ENCODE data around the gene IL27RA.

The IL27RA gene

GRCh38 chr19:14053032-14053431 is 21.5 kb downstream of the IL27RA start:
- TF ChIP-seq CTCF (IDR thresholded peaks at IDR 0.05; ENCODE audit: borderline replicate concordance, extremely low read depth, low read length, poor library complexity, severe bottlenecking) (no peak), EZH2 (IDR thresholded peaks at IDR 0.05; ENCODE audit: borderline replicate concordance, low read depth, low read length, severe bottlenecking) (no peak)
- Histone ChIP-seq H3K9ac (ENCODE audit: low read depth, low read length) (no peak overlapping the region), H2AFZ (ENCODE audit: low read depth, low read length) (no peak overlapping the region), H3K36me3 (ENCODE audit: insufficient read depth, low read length) (peaks cover 23% of the 10 kb centered on the region), H3K27me3 (ENCODE audit: insufficient read depth, low read length, poor library complexity) (no peaks in the 10 kb centered on the region), H3K4me1 (ENCODE audit: insufficient read depth, low read length) (peaks cover 5% of the 10 kb centered on the region), H3K4me3 (ENCODE audit: low read depth in 1 of 2, low read length in 2 of 2) (no peak overlapping the region), H4K20me1 (ENCODE audit: insufficient read depth, low read length) (no peaks in the 10 kb centered on the region), H3K9me3 (ENCODE audit: insufficient read depth, low read length, severe bottlenecking) (peaks cover 3% of the 10 kb centered on the region), H3K27ac (ENCODE audit: low read length) (no peak overlapping the region), H3K79me2 (ENCODE audit: insufficient read depth, low read length) (no peaks in the 10 kb centered on the region), H3K4me2 (ENCODE audit: insufficient read depth, low read length) (no peak overlapping the region)
- DNase-seq (no peak), ATAC-seq (ENCODE audit: insufficient read depth, low read depth) (no peak)

GRCh38 chr19:14053500-14053899 is 21.9 kb downstream of the IL27RA start:
- no peak for ATAC-seq (ENCODE audit: insufficient read depth, low read depth)

DNA sequence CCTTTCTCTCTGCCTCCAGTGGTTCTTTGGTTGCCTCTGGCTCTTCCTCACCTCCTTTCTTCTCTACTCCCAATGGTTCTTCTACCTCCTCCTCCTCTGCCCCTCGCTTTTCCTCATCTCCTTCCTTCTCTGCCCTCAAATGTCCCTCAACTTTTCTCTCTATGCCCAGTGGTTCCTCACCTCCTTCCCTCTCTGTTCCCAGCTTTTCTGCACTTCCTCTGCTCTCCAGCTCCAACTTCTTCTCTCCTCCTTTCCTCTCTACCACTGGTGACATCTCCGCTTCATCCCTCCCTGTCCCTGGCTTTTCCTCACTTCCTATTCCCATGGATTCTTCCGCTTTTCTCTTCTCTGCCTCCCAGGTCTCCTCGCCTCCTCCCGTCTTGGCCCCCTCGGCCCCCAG is 22.5 kb downstream of the IL27RA start:
- peaks cover 7% of the 10 kb centered on the region for H3K4me1 ChIP-seq (ENCODE audit: insufficient read depth, low read length)

More at GRCh38 chr19:14053500-14053899, 21.9 kb downstream of the IL27RA start:
- no peak for DNase-seq
- no peak overlapping the region for H3K4me2 ChIP-seq (ENCODE audit: insufficient read depth, low read length)
- H3K27ac ChIP-seq (ENCODE audit: low read length) = no peak overlapping the region
- H4K20me1 ChIP-seq (ENCODE audit: insufficient read depth, low read length) = no peaks in the 10 kb centered on the region
- peaks cover 7% of the 10 kb centered on the region for H3K4me1 ChIP-seq (ENCODE audit: insufficient read depth, low read length)
- no peak overlapping the region for H3K9ac ChIP-seq (ENCODE audit: low read depth, low read length)
- no peak for TF ChIP-seq CTCF (IDR thresholded peaks at IDR 0.05; ENCODE audit: borderline replicate concordance, extremely low read depth, low read length, poor library complexity, severe bottlenecking)
- no peak for TF ChIP-seq EZH2 (IDR thresholded peaks at IDR 0.05; ENCODE audit: borderline replicate concordance, low read depth, low read length, severe bottlenecking)
- peaks cover 20% of the 10 kb centered on the region for H3K36me3 ChIP-seq (ENCODE audit: insufficient read depth, low read length)
- no peak overlapping the region for H2AFZ ChIP-seq (ENCODE audit: low read depth, low read length)
- peaks cover under 1% of the 10 kb centered on the region for H3K9me3 ChIP-seq (ENCODE audit: insufficient read depth, low read length, severe bottlenecking)
- no peaks in the 10 kb centered on the region for H3K79me2 ChIP-seq (ENCODE audit: insufficient read depth, low read length)
- no peak overlapping the region for H3K4me3 ChIP-seq (ENCODE audit: low read depth in 1 of 2, low read length in 2 of 2)
- H3K27me3 ChIP-seq (ENCODE audit: insufficient read depth, low read length, poor library complexity) = no peaks in the 10 kb centered on the region

More for the DNA sequence above, 22.5 kb downstream of the IL27RA start:
- TF ChIP-seq EZH2 (IDR thresholded peaks at IDR 0.05; ENCODE audit: borderline replicate concordance, low read depth, low read length, severe bottlenecking) (no peak), CTCF (IDR thresholded peaks at IDR 0.05; ENCODE audit: borderline replicate concordance, extremely low read depth, low read length, poor library complexity, severe bottlenecking) (no peak)
- Histone ChIP-seq H2AFZ (ENCODE audit: low read depth, low read length) (no peak overlapping the region), H4K20me1 (ENCODE audit: insufficient read depth, low read length) (no peaks in the 10 kb centered on the region), H3K36me3 (ENCODE audit: insufficient read depth, low read length) (peaks cover 14% of the 10 kb centered on the region), H3K4me3 (ENCODE audit: low read depth in 1 of 2, low read length in 2 of 2) (no peak overlapping the region), H3K27ac (ENCODE audit: low read length) (no peak overlapping the region), H3K27me3 (ENCODE audit: insufficient read depth, low read length, poor library complexity) (no peaks in the 10 kb centered on the region), H3K9me3 (ENCODE audit: insufficient read depth, low read length, severe bottlenecking) (no peaks in the 10 kb centered on the region), H3K4me2 (ENCODE audit: insufficient read depth, low read length) (no peak overlapping the region), H3K79me2 (ENCODE audit: insufficient read depth, low read length) (no peaks in the 10 kb centered on the region), H3K9ac (ENCODE audit: low read depth, low read length) (no peak overlapping the region)
- no peak for ATAC-seq (ENCODE audit: insufficient read depth, low read depth)
- DNase-seq = no peak

Data from DND-41 (cell line).